SK-N-SH (cell line): ENCODE data around the gene KIAA1191. TPM values are rescaled to one million over a fixed set of nuclear protein-coding genes. Genes with fewer than 3 reads are reported as not detected.

Source experiments
- CTCF ChIA-PET: fragments of 300-600, 350-600 bp; formaldehyde crosslinking; extraction: SDS; loops from one replicate; lab custom pipeline; 2021; lab: Yijun Ruan, JAX
- POLR2A ChIA-PET: fragments of 350-600 bp; sonication (Branson Sonifier 250); formaldehyde crosslinking; extraction: SDS; loops from one replicate; lab custom pipeline; 2020; ENCODE audit warnings: antibody characterized with exemption, inconsistent platforms; lab: Yijun Ruan, JAX
- DNase-seq: peaks from one replicate; pipeline ENCODE4 v3.0.0; 2012
- H2AFZ ChIP-seq: fragments of 200-600 bp; sonication (generic); 2 replicates; pipeline ENCODE4 v1.8.1; 2016; ENCODE audit warnings: antibody characterized with exemption, mild to moderate bottlenecking, low read depth
- H3F3A ChIP-seq: fragments of 200-600 bp; sonication (generic); replicated peaks from 2 replicates; pipeline ENCODE3; 2016; ENCODE audit warnings: antibody characterized with exemption, mild to moderate bottlenecking; ENCODE audit not compliant: insufficient read depth
- H3K27ac ChIP-seq, 2 experiments: fragments of 200-500 bp in 1 of 2; fragments of 200-600 bp in 1 of 2; sonication (Bioruptor generic) in 1 of 2; sonication (generic), shearing (Covaris generic) in 1 of 2; 2 replicates each; pipeline versions ENCODE4 v1.5.1 to v1.6.1; 2014 to 2016; ENCODE audit warnings: low read depth in 2 of 2, inconsistent platforms in 1 of 2, low read length in 1 of 2, mild to moderate bottlenecking in 1 of 2, mixed read lengths in 1 of 2
- H3K27me3 ChIP-seq: fragments of 200-600 bp; sonication (generic), shearing (Covaris generic); 2 replicates; pipeline ENCODE4 v1.6.1; 2016; ENCODE audit warnings: mixed run types; ENCODE audit not compliant: insufficient read depth
- H3K36me3 ChIP-seq, 2 experiments: fragments of 200-500 bp in 1 of 2; fragments of 200-600 bp in 1 of 2; sonication (Bioruptor generic) in 1 of 2; sonication (generic) in 1 of 2; replicated peaks in 1 of 2; 2 replicates each; pipeline versions ENCODE3 to v1.5.1; 2014 to 2016; ENCODE audit warnings: low read length in 1 of 2, mild to moderate bottlenecking in 1 of 2; ENCODE audit not compliant: insufficient read depth in 2 of 2, control insufficient read depth in 1 of 2
- H3K4me1 ChIP-seq, 2 experiments: fragments of 200-500 bp in 1 of 2; fragments of 200-600 bp in 1 of 2; sonication (Bioruptor generic) in 1 of 2; sonication (generic), shearing (Covaris generic) in 1 of 2; 2 replicates each; pipeline versions ENCODE4 v1.5.1 to v1.6.1; 2014 to 2016; ENCODE audit warnings: low read depth in 1 of 2, low read length in 1 of 2, mixed run types in 1 of 2; ENCODE audit not compliant: insufficient read depth in 2 of 2, control insufficient read depth in 1 of 2
- H3K4me2 ChIP-seq: fragments of 200-600 bp; sonication (generic), shearing (Covaris generic); 2 replicates; pipeline ENCODE4 v1.6.1; 2017; ENCODE audit warnings: mixed run types
- H3K4me3 ChIP-seq, 2 experiments: fragments of 200-500 bp in 1 of 2; fragments of 200-600 bp in 1 of 2; sonication (Bioruptor generic) in 1 of 2; sonication (generic), shearing (Covaris generic) in 1 of 2; 2 replicates each; pipeline versions ENCODE4 v1.5.1 to v1.8.1; 2014 to 2016; ENCODE audit warnings: low read depth in 2 of 2, inconsistent platforms in 1 of 2, low read length in 1 of 2, mild to moderate bottlenecking in 1 of 2, mixed read lengths in 1 of 2, moderate library complexity in 1 of 2
- H3K79me2 ChIP-seq: fragments of 200-600 bp; sonication (generic); 2 replicates; pipeline ENCODE4 v1.8.1; 2017; ENCODE audit warnings: mild to moderate bottlenecking; ENCODE audit not compliant: insufficient read depth
- H3K9ac ChIP-seq: fragments of 200-600 bp; sonication (generic); 2 replicates; pipeline ENCODE4 v1.6.1; 2017; ENCODE audit warnings: mixed run types
- H3K9me2 ChIP-seq: fragments of 200-600 bp; sonication (generic); 2 replicates; pipeline ENCODE4 v1.6.1; 2017; ENCODE audit warnings: mixed run types
- H3K9me3 ChIP-seq: fragments of 200-600 bp; sonication (generic); 2 replicates; pipeline ENCODE4 v1.6.1; 2017; ENCODE audit warnings: mixed run types, mild to moderate bottlenecking, moderate library complexity
- H4K20me1 ChIP-seq: fragments of 200-600 bp; sonication (generic); 2 replicates; pipeline ENCODE4 v1.6.1; 2017; ENCODE audit warnings: mild to moderate bottlenecking, mixed run types; ENCODE audit not compliant: insufficient read depth
- EZH2phosphoT487 ChIP-seq: fragments of 200-600 bp; sonication (generic); IDR thresholded peaks from 2 replicates; pipeline ENCODE4 v1.6.1; 2017; ENCODE audit warnings: low read depth, mixed run types, mild to moderate bottlenecking, antibody characterized with exemption, moderate library complexity, borderline replicate concordance
- FOXM1 ChIP-seq: IDR thresholded peaks from 2 replicates; pipeline ENCODE4 v1.4.0; 2012; ENCODE audit warnings: low read depth, mild to moderate bottlenecking
- GATA2 ChIP-seq: sonication (generic); formaldehyde crosslinking; IDR thresholded peaks from 2 replicates; pipeline ENCODE4 v1.5.0; 2020; ENCODE audit warnings: mild to moderate bottlenecking, missing genetic modification reagents
- IRF3 ChIP-seq: fragments of 150-350 bp; IDR thresholded peaks from 2 replicates; pipeline ENCODE4 v1.6.1; 2016; ENCODE audit warnings: mild to moderate bottlenecking, low read depth, low read length
- JUND ChIP-seq: IDR thresholded peaks from 2 replicates; pipeline ENCODE4 v1.4.0; 2012
- MAX ChIP-seq: IDR thresholded peaks from 2 replicates; pipeline ENCODE4 v1.4.0; 2012; ENCODE audit warnings: low read depth
- MEF2A ChIP-seq: IDR thresholded peaks from 2 replicates; pipeline ENCODE4 v1.4.0; 2012; ENCODE audit warnings: low read depth, borderline replicate concordance
- MXI1 ChIP-seq: IDR thresholded peaks from 2 replicates; pipeline ENCODE4 v1.6.1; 2012; ENCODE audit warnings: mild to moderate bottlenecking, low read depth, low read length, improper control_type of control experiment
- NFIC ChIP-seq: IDR thresholded peaks from 2 replicates; pipeline ENCODE4 v1.4.0; 2012; ENCODE audit warnings: borderline replicate concordance
- NRF1 ChIP-seq: IDR thresholded peaks from 2 replicates; pipeline ENCODE4 v1.6.1; 2012; ENCODE audit warnings: low read depth, mild to moderate bottlenecking, low read length
- PBX3 ChIP-seq: IDR thresholded peaks from 2 replicates; pipeline ENCODE4; 2012
- RAD21 ChIP-seq: IDR thresholded peaks from 2 replicates; pipeline ENCODE4 v1.6.1; 2012; ENCODE audit warnings: mild to moderate bottlenecking, low read length
- RFX5 ChIP-seq: IDR thresholded peaks from 2 replicates; pipeline ENCODE4 v1.6.1; 2012; ENCODE audit warnings: mild to moderate bottlenecking, improper control_type of control experiment, low read length
- RXRA ChIP-seq: IDR thresholded peaks from 2 replicates; pipeline ENCODE4 v1.4.0; 2012; ENCODE audit warnings: low read depth, mild to moderate bottlenecking, borderline replicate concordance
- SIN3A ChIP-seq: IDR thresholded peaks from 2 replicates; pipeline ENCODE4 v1.6.1; 2012; ENCODE audit warnings: low read depth, mild to moderate bottlenecking, low read length, moderate library complexity, borderline replicate concordance
- SMC3 ChIP-seq: IDR thresholded peaks from 2 replicates; pipeline ENCODE4 v1.6.1; 2012; ENCODE audit warnings: low read depth, low read length, improper control_type of control experiment
- TAF1 ChIP-seq: IDR thresholded peaks from 2 replicates; pipeline ENCODE4 v1.6.1; 2012; ENCODE audit warnings: low read depth, mild to moderate bottlenecking, low read length, moderate library complexity, borderline replicate concordance
- TCF12 ChIP-seq: IDR thresholded peaks from 2 replicates; pipeline ENCODE4 v1.4.0; 2012
- TEAD4 ChIP-seq: IDR thresholded peaks from 2 replicates; pipeline ENCODE4 v1.4.0; 2012; ENCODE audit warnings: mild to moderate bottlenecking, borderline replicate concordance; ENCODE audit not compliant: insufficient read depth
- YY1 ChIP-seq: IDR thresholded peaks from 2 replicates; pipeline ENCODE4 v1.4.0; 2012; ENCODE audit warnings: low read depth, mild to moderate bottlenecking
- ZBTB33 ChIP-seq: IDR thresholded peaks from 2 replicates; pipeline ENCODE4 v1.4.0; 2012; ENCODE audit warnings: low read depth, borderline replicate concordance
- WGBS: methylation state at CpG from one replicate; pipeline ENCODE4 v1.1.6; 2017; ENCODE audit warnings: low lambda C conversion rate; 5-methylcytosine and 5-hydroxymethylcytosine counted together
- polyA plus RNA-seq, 3 experiments: library from polyadenylated mRNA; depleted of rRNA; stranded (reverse); fragments of >200 nt; gene quantifications; 2 replicates each; pipeline ENCODE4 v1.2.3, GENCODE V29; 2012

The KIAA1191 gene
- polyA plus RNA-seq, 1 of the 3 experiments (the other 2 are of a cell fraction), result 100 TPM

- no peaks in the 10 kb centered on the region for H3K9me2 ChIP-seq
- H3K79me2 ChIP-seq, result no peaks in the 10 kb centered on the region
- H3K4me3 ChIP-seq, result no peak overlapping the region
- DNase-seq, result no peak
- H3K4me2 ChIP-seq, result no peak overlapping the region
- no peaks in the 10 kb centered on the region for H3K27me3 ChIP-seq
- H3K9ac ChIP-seq, result no peak overlapping the region
- H3K4me1 ChIP-seq, result no peaks in the 10 kb centered on the region
- TF ChIP-seq NRF1 (no peak), JUND (no peak), RAD21 (no peak), RFX5 (no peak), YY1 (no peak), FOXM1 (no peak), IRF3 (no peak), TEAD4 (no peak), SIN3A (no peak), MAX (no peak)
- H4K20me1 ChIP-seq, result no peaks in the 10 kb centered on the region
- CTCF ChIA-PET, result no interaction called here
- H3F3A ChIP-seq, result peaks cover 4% of the 10 kb centered on the region
- H3K9me3 ChIP-seq, result no peaks in the 10 kb centered on the region
- WGBS, result 95% methylated on average over 5 of the region's 5 CpGs
- peaks cover 12 to 15% of the 10 kb centered on the region in 2 experiments for H3K36me3 ChIP-seq
- POLR2A ChIA-PET, result interaction anchor here (1.4 kb wide), 1 partner anchor 22 kb away, joined by 3 read pairs; the partner anchor contains the start of gene KIAA1191
- H2AFZ ChIP-seq, result no peak overlapping the region
- H3K27ac ChIP-seq, result no peak overlapping the region
Measured at GRCh38 chr5:176339304-176339703, 22.3 kb downstream of the KIAA1191 start.

- H3K79me2 ChIP-seq, result no peaks in the 10 kb centered on the region
- H4K20me1 ChIP-seq, result no peaks in the 10 kb centered on the region
- H3K9me3 ChIP-seq, result no peaks in the 10 kb centered on the region
- no peak overlapping the region for H3K9ac ChIP-seq
- H3K36me3 ChIP-seq, result peaks cover 10 to 20% of the 10 kb centered on the region in 2 experiments
- TF ChIP-seq MEF2A (no peak), TCF12 (no peak), RXRA (no peak), MXI1 (no peak), RFX5 (no peak), EZH2phosphoT487 (no peak), ZBTB33 (no peak), SIN3A (no peak), JUND (no peak), PBX3 (no peak), GATA2 (CRISPR knock-in tag) (no peak), TAF1 (no peak), TEAD4 (no peak), SMC3 (no peak), NFIC (no peak)
- WGBS, result 93% methylated on average over 1 of the region's 1 CpG
- CTCF ChIA-PET, result no interaction called here
- POLR2A ChIA-PET, result no interaction called here
- H3K9me2 ChIP-seq, result no peaks in the 10 kb centered on the region
- H2AFZ ChIP-seq, result no peak overlapping the region
- peaks cover 4% of the 10 kb centered on the region for H3F3A ChIP-seq
- H3K4me2 ChIP-seq, result no peak overlapping the region
- no peak overlapping the region for H3K27ac ChIP-seq
- H3K27me3 ChIP-seq, result no peaks in the 10 kb centered on the region
- DNase-seq, result no peak
- H3K4me1 ChIP-seq, result no peaks in the 10 kb centered on the region
- H3K4me3 ChIP-seq, result no peak overlapping the region
Measured at GRCh38 chr5:176337913-176338312, 23.7 kb downstream of the KIAA1191 start.
